Esophagus muscularis mucosa (tissue), 4 donors: ENCODE results near the gene PLOD3. TPM values are rescaled to one million over a fixed set of nuclear protein-coding genes. Genes with fewer than 3 reads are reported as not detected.

ENCODE experiments used
- DNase-seq: peaks from one replicate; pipeline ENCODE4 v3.0.0-alpha.2; 2017; ENCODE audit errors: extremely low spot score
- H3K27ac ChIP-seq, 4 donors: fragments of 200-600 bp; sonication (generic); replicated peaks in 1 of 4; 1 replicate in 3 of 4; 2 replicates in 1 of 4; pipeline ENCODE4 v1.5.1; 2016 to 2019; ENCODE audit warnings: mild to moderate bottlenecking in 1 of 4
- H3K27me3 ChIP-seq, 4 donors: fragments of 200-600 bp; sonication (generic); one replicate each; pipeline versions ENCODE4 v1.5.1 to v1.6.0; 2016 to 2019
- H3K36me3 ChIP-seq, 4 donors: fragments of 200-600 bp; sonication (generic); one replicate each; pipeline ENCODE4 v1.5.1; 2016 to 2019
- H3K4me1 ChIP-seq, 4 donors: fragments of 200-600 bp; sonication (generic); one replicate each; pipeline ENCODE4 v1.5.1; 2016 to 2019
- H3K4me3 ChIP-seq, 4 donors: fragments of 200-600 bp; sonication (generic); 1 replicate in 2 of 4; 2 replicates in 2 of 4; pipeline ENCODE4 v1.5.1; 2016 to 2019; ENCODE audit warnings: mild to moderate bottlenecking in 4 of 4, moderate library complexity in 1 of 4
- H3K9me3 ChIP-seq, 4 donors: fragments of 200-600 bp; sonication (generic); 1 replicate in 3 of 4; 2 replicates in 1 of 4; pipeline ENCODE4 v1.5.1; 2016 to 2019
- CTCF ChIP-seq, 3 experiments: fragments of 200-600 bp in 2 of 3; fragments of 450-650 bp in 1 of 3; sonication (generic) in 2 of 3; IDR thresholded peaks; one replicate each; pipeline ENCODE4 v1.5.1; 2017 to 2019; ENCODE audit warnings: antibody characterized with exemption in 3 of 3, mild to moderate bottlenecking in 2 of 3, moderate library complexity in 1 of 3
- EP300 ChIP-seq: sonication (generic); formaldehyde crosslinking; IDR thresholded peaks from one replicate; pipeline ENCODE4 v1.6.1; 2017; ENCODE audit warnings: antibody characterized with exemption
- POLR2A ChIP-seq: fragments of 450-650 bp; IDR thresholded peaks from one replicate; pipeline ENCODE4 v1.6.1; 2017; ENCODE audit warnings: antibody characterized with exemption, moderate library complexity, mild to moderate bottlenecking, low read depth
- POLR2AphosphoS5 ChIP-seq, 2 donors: sonication (generic); formaldehyde crosslinking; IDR thresholded peaks; one replicate each; pipeline ENCODE4 v1.6.1; 2017; ENCODE audit warnings: antibody characterized with exemption in 2 of 2
- WGBS: methylation state at CpG from one replicate; pipeline ENCODE4 v1.1.5; 2018; 5-methylcytosine and 5-hydroxymethylcytosine counted together
- intact Hi-C: fragments of 100-400 bp; cut with DNase I; formaldehyde crosslinking; loops from one replicate; pipeline ENCODE4 v1.15.1; 2023
- total RNA-seq, 4 donors: library from RNA; depleted of rRNA; stranded (reverse); fragments of >200 nt; gene quantifications; one replicate each; pipeline versions ENCODE4 v1.1.0 to v1.2.1, GENCODE V29; 2016

PLOD3 gene
- total RNA-seq, 4 donors from 2014 or later = 30.3 to 60.2 (median 50.1) TPM

- H3K4me1 ChIP-seq = peaks cover 25 to 40% (median 35%) of the 10 kb centered on the region in 4 donors
- no peak for TF ChIP-seq POLR2A
- no peak for TF ChIP-seq CTCF (IDR thresholded peaks at IDR 0.05)
- no peak for TF ChIP-seq EP300
- TF ChIP-seq POLR2AphosphoS5 (IDR thresholded peaks at IDR 0.05) = no peak
- no peaks in the 10 kb centered on the region for H3K36me3 ChIP-seq
- DNase-seq = no peak
- H3K4me3 ChIP-seq = no peak overlapping the region
- 79% methylated on average over 2 of the region's 2 CpGs for WGBS
- intact Hi-C loops = no loop called here
- no peak overlapping the region for H3K27ac ChIP-seq
- H3K9me3 ChIP-seq = no peaks in the 10 kb centered on the region
- H3K27me3 ChIP-seq = peaks cover 19 to 100% (median 82%) of the 10 kb centered on the region in 4 donors
These were observed 39.7 kb downstream of the PLOD3 start for GRCh38 chr7:101177644-101178043.

GRCh38 chr7:101175664-101176063 lies 41.7 kb downstream of the PLOD3 start:
- H3K27me3 ChIP-seq = peaks cover 24 to 100% (median 91%) of the 10 kb centered on the region in 4 donors
- intact Hi-C loops = no loop called here
- H3K4me1 ChIP-seq = peaks cover 35 to 54% (median 46%) of the 10 kb centered on the region in 4 donors
- no peak for DNase-seq
- no peaks in the 10 kb centered on the region for H3K9me3 ChIP-seq
- H3K36me3 ChIP-seq = no peaks in the 10 kb centered on the region
- 33% methylated on average over 3 of the region's 3 CpGs for WGBS
- no peak overlapping the region for H3K27ac ChIP-seq
- H3K4me3 ChIP-seq = no peak overlapping the region
- TF ChIP-seq EP300 (no peak), CTCF (IDR thresholded peaks at IDR 0.05) (no peak), POLR2AphosphoS5 (IDR thresholded peaks at IDR 0.05) (no peak), POLR2A (no peak)

GRCh38 chr7:101174322-101174854 lies 43.0 kb downstream of the PLOD3 start:
- no peak for DNase-seq
- 5% methylated on average over 26 of the region's 28 CpGs for WGBS

GRCh38 chr7:101173752-101174244 lies 43.6 kb downstream of the PLOD3 start:
- H3K36me3 ChIP-seq = no peaks in the 10 kb centered on the region
- TF ChIP-seq CTCF (IDR thresholded peaks at IDR 0.05) (no peak), POLR2AphosphoS5 (IDR thresholded peaks at IDR 0.05) (no peak), EP300 (no peak), POLR2A (no peak)
- intact Hi-C loops = no loop called here
- H3K27ac ChIP-seq = no peak overlapping the region
- H3K27me3 ChIP-seq = peaks cover 16 to 100% (median 91%) of the 10 kb centered on the region in 4 donors
- WGBS = 13% methylated on average over 16 of the region's 16 CpGs
- peaks cover 37 to 52% (median 40%) of the 10 kb centered on the region in 4 donors for H3K4me1 ChIP-seq
- no peaks in the 10 kb centered on the region for H3K9me3 ChIP-seq
- peak overlapping the region in 2 of 4 donors; percentile 7 to 16 for H3K4me3 ChIP-seq
- no peak for DNase-seq

More at GRCh38 chr7:101174322-101174854, 43.0 kb downstream of the PLOD3 start:
- TF ChIP-seq POLR2AphosphoS5 (IDR thresholded peaks at IDR 0.05) = no peak
- no peak for TF ChIP-seq CTCF (IDR thresholded peaks at IDR 0.05)
- TF ChIP-seq POLR2A = no peak
- TF ChIP-seq EP300 = no peak
- peaks cover 14 to 100% (median 91%) of the 10 kb centered on the region in 4 donors for H3K27me3 ChIP-seq
- intact Hi-C loops = no loop called here
- no peaks in the 10 kb centered on the region for H3K36me3 ChIP-seq
- no peak overlapping the region for H3K4me3 ChIP-seq
- no peaks in the 10 kb centered on the region for H3K9me3 ChIP-seq
- peaks cover 36 to 53% (median 44%) of the 10 kb centered on the region in 4 donors for H3K4me1 ChIP-seq
- H3K27ac ChIP-seq = no peak overlapping the region
